ENCODE results near the gene IL22RA2.
"Not testable (repeated sequence)": the region's sequence is repeated elsewhere in the genome, so short reads cannot be mapped to it uniquely, and the experiment has no call there.

Gene IL22RA2

GRCh38 chr6:137119196-137120104, 54.0 kb downstream of the IL22RA2 start:
- no peak for DNase-seq

DNA sequence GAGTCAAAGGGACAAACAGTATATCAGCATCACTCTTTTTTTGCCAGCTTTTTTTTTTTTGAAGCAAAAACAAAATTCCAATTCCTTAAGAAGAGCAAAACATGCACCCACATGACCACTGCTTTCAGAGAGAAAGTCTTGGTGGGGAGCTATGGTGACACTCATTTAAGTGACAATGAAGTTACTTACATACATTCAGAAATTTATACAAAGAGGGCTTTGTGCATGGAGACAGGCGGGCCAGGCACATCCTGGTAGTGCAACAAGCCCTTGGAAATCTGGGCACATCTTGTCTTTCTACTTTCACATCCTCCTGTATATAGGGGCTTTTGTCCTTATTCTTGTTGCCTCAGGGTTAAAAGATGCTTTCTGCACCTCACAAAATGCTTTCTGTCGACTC, 55.9 kb downstream of the IL22RA2 start:
- DNase-seq: no peak

- DNase-seq: no peak
Observed at GRCh38 chr6:137116807-137117206, 56.6 kb downstream of the IL22RA2 start.

DNA sequence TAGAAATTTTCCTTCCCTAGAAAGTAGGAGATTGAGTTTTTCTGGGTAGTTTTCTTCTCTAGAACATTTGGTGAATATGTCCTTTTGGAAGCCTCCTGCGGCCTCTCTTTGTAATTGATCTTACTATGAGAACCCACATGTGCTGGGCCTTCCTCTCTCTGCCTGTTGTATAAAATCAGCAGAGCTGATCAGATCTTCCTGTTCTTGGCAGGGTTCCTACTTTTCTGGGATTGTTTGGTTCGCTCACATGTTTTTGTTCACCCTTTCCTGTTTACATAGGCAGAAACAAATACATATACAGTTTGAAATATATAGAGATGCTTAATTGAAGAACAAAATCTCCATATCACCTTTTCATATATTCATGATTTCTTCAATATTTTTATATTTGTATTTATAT, 57.8 kb downstream of the IL22RA2 start:
- no peak for DNase-seq

GRCh38 chr6:137112067-137112355, 61.4 kb downstream of the IL22RA2 start:
- no peak for DNase-seq

GRCh38 chr6:137111296-137112066, 62.0 kb downstream of the IL22RA2 start:
- DNase-seq: no peak

DNA sequence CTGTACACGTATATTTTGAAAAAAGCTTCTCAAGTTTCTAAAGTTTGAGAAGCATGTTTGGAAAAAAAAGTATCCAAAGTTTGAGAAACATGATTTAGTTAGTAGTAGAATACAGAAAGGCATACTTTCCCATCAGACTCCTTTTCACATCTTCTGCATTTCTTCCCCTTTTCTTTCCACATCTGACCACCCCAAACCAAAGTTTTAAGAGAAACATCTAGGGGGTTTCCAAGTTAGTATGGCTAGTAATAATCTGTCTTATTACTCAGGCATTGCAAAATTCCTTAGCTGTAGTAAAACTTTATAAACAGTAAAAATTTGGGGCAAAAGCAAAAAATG, 65.7 kb downstream of the IL22RA2 start:
- no peak for DNase-seq

- not testable (repeated sequence) for DNase-seq
Observed at GRCh38 chr6:137107047-137107766, 66.2 kb downstream of the IL22RA2 start.

- no peak for DNase-seq
Observed at GRCh38 chr6:137106183-137106582, 67.3 kb downstream of the IL22RA2 start.

DNA sequence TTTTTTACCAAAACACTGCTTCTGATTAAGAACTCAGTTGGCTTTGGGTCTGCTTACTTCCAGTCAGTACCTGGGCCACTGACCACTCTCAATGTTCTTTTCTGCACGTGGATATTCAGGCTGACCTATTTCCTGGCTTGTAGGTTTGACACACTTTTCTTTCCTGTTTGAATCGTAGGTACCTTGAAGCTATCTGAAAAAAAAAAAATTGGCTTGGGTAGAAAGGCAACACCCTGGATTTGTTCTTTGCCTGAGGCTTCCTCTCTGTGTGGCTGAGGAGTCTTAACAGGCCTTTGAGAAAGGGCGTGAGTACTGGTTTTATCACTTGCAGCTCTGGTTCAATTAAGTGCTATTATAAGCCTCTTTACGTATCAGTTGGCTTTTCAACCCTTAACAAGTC, 68.1 kb downstream of the IL22RA2 start:
- DNase-seq: no peak

DNA sequence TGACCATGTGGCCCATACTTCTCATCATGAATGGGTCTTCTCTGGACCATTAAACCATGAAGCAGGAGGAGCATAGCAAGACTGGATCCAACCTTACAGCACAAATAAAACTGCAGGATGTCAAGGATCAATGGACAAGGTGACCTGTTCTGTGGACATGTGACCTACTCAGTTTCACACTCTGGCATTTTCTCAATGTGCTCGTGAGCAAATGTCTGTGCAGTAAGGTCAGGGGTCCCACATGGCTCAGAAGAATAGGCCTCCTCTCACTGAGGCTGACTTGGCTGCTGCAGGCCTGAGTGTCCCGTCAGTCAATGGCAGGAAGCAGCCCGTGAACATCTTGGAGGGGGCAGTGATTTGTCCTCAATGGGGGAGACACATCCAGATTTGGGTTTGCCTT, 68.5 kb downstream of the IL22RA2 start:
- no peak for DNase-seq

GRCh38 chr6:137102851-137103492, 70.5 kb downstream of the IL22RA2 start:
- no peak for DNase-seq

GRCh38 chr6:137102050-137102848, 71.2 kb downstream of the IL22RA2 start:
- DNase-seq: no peak

DNA sequence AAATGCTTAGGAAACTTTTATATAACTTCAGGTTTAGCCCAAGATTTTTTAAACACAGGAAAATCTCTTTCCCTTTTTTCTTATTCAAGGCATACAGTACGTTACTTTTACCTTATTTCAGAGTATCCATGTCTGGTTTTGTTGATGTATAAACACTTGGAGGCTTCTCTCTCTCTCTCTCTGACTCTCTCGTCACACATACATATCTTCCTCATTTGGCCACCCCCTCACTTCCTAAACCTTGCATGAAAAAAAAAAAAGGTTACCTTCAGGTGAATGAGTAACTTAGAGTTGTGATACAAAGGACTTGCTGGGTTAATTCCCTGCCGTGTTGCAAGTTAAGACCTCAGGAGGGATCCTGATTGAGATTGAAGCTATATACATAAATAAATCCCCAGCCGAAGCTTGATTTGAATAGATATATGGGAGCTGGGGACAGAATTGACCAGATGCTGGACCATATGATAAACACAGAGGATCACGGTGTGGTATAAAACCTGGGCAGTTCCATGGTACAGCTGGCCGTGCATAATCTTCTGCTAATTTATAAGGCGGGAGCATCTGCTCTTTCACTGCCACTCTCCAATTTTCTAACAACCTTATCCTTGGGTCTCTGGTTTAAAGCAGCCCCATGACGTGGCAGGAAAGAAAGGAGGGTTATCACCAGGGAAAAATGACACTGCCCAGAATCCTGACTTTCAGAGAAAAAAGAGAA, 73.6 kb downstream of the IL22RA2 start:
- DNase-seq: no peak

GRCh38 chr6:137097526-137097925, 75.9 kb downstream of the IL22RA2 start:
- no peak for DNase-seq

GRCh38 chr6:137097057-137097456, 76.4 kb downstream of the IL22RA2 start:
- no peak for DNase-seq

DNA sequence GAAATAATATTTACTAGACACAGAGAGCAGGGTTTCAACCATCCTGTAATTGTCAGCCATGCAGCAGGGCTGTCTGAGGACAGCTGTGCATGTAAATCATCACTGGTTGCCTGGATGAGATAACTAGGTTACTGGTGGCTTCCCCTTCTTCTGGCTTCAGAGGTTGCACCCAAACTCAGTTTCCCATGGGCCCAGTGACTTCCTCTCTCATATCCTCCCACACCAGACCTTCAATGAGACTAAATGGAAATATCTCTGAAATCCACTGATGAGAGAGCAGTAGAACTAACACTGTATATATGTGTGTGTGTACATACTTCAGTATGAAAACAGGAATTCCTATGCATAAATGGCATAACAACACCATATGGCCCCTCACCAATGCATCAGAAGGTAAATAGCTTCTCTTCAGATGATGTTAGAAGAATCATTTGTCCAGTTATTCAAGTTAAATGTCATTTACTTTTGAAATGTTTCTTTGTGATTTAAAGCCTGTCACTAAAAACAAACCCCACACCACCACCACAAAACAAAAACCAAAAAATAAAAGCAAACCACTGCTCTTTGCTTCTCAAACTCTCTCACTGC, 77.7 kb downstream of the IL22RA2 start:
- no peak for DNase-seq

DNA sequence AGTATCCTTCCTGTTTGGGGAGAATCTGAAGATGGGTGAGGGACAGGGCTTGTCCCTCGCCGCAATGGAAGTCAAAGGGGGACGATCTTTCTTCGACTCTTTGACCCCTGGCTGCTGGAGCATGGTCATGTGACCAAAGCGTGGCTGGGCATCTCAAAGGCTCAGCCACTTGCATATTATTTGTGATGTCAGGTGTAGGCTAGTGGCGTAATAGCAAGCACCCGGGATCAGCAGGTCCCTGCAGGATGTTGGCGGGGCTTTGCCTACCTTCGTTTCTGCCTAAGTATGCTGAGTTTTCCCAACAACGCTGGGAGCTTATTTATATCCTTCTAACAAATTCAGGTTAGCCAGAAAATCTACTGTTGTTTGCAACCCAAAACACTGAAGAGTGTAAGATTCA, 78.4 kb downstream of the IL22RA2 start:
- no peak for DNase-seq

- DNase-seq: peak; percentile 72
Observed at GRCh38 chr6:137094411-137095008, 78.9 kb downstream of the IL22RA2 start.

All from activated effector memory CD4-positive, alpha-beta T cell treated with anti-CD3 and anti-CD28 coated beads, Interleukin-2, amount 50 U/mL, for 16 hours (primary cell).